Measurements from ENCODE around the gene AKAP8L.

- no peak for TF ChIP-seq CTCF (IDR thresholded peaks at IDR 0.05; ENCODE audit: control extremely low read depth in 1 of 3, insufficient read depth in 1 of 3, low read depth in 1 of 3, low read length in 3 of 3)
- TF ChIP-seq ASH2L (IDR thresholded peaks at IDR 0.05; ENCODE audit: low read length): no peak
- TF ChIP-seq POLR2AphosphoS5 (IDR thresholded peaks at IDR 0.05; ENCODE audit: low read depth, low read length): no peak
- TF ChIP-seq YY1 (IDR thresholded peaks at IDR 0.05; ENCODE audit: low read depth, low read length): no peak
- no peak for TF ChIP-seq JUN (IDR thresholded peaks at IDR 0.05; ENCODE audit: low read depth, low read length)
- TF ChIP-seq POLR2A (IDR thresholded peaks at IDR 0.05; ENCODE audit: control extremely low read depth in 1 of 2, low read depth in 2 of 2, low read length in 2 of 2): no peak
- TF ChIP-seq MAX (IDR thresholded peaks at IDR 0.05): no peak
Observed at GRCh38 chr19:15397782-15398181, 21.0 kb downstream of the AKAP8L start.

All from H1 (cell line).